ENCODE data around the gene GSTP1. TPM values are rescaled to one million over a fixed set of nuclear protein-coding genes. Genes with fewer than 3 reads are reported as not detected.
"Not testable (repeated sequence)": the region's sequence is repeated elsewhere in the genome, so short reads cannot be mapped to it uniquely, and the experiment has no call there.

Gene GSTP1
- polyA plus RNA-seq, 2 donors = 3,504 to 3,523 TPM

DNA sequence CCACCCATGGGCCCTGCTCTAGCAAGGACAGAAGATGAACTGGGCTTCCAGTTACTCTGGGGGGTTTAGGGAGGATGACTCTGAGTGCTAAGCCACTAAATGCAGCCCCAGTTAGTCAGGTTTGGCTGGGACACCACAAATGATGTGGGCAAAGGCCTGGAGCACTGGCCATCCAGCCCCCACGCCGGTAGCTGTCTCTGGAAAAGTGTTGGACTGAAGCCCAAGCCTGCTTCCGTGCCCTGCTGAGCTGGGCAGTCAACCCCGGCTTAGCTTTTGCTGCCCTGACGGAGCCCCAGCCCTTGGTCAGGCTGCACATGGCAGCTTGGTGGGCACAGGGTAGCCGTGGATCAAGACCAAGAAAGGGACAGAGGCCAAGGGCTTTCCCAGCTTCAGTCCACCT lies 5.7 kb upstream of the GSTP1 start:
- Histone ChIP-seq H3K27me3 (ENCODE audit: control insufficient read depth in 1 of 2, insufficient read depth in 2 of 2, low read length in 2 of 2) (no peaks in the 10 kb centered on the region), H3K4me1 (ENCODE audit: control insufficient read depth in 2 of 2, insufficient read depth in 2 of 2, low read length in 1 of 2) (no peaks in the 10 kb centered on the region), H3K9me3 (ENCODE audit: control insufficient read depth in 2 of 2, insufficient read depth in 1 of 2, low read depth in 1 of 2, low read length in 1 of 2) (no peaks in the 10 kb centered on the region), H3K36me3 (ENCODE audit: control insufficient read depth in 2 of 2, insufficient read depth in 2 of 2, low read length in 1 of 2) (no peaks in the 10 kb centered on the region), H3K4me3 (ENCODE audit: low read depth in 1 of 2, low read length in 2 of 2) (no peak overlapping the region), H3K27ac (ENCODE audit: low read depth in 2 of 2, low read length in 1 of 2) (no peak overlapping the region)
- 78 to 84% methylated on average over 6 of the region's 6 CpGs for WGBS, 2 donors

DNA sequence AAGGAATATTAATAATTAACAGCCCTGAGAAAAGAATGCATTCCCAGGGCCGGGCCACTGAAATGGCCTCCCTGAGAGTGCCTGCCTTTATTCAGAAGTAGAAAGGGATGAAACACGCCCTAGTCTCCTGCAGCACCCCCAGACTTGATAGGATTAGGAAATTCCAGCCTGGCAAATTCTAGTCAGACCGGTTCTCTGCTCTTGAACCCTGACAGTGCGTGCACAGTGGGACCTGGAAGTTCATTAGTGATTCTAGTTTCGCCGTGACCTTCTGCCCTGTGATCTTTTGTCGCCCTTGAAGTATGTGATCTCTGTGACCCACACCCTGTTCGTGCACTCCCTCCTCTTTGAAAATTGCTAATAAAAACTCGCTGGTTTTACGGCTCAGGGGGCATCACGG lies 2.1 kb upstream of the GSTP1 start:
- H3K4me3 ChIP-seq (ENCODE audit: low read depth in 1 of 2, low read length in 2 of 2) = no peak overlapping the region
- peaks cover 3 to 16% of the 10 kb centered on the region in 2 donors for H3K36me3 ChIP-seq (ENCODE audit: control insufficient read depth in 2 of 2, insufficient read depth in 2 of 2, low read length in 1 of 2)
- H3K27ac ChIP-seq (ENCODE audit: low read depth in 2 of 2, low read length in 1 of 2) = peak overlapping the region; percentile 64 to 72
- no peaks in the 10 kb centered on the region for H3K27me3 ChIP-seq (ENCODE audit: control insufficient read depth in 1 of 2, insufficient read depth in 2 of 2, low read length in 2 of 2)
- 34 to 37% methylated on average over 11 of the region's 11 CpGs for WGBS, 2 donors
- H3K4me1 ChIP-seq (ENCODE audit: control insufficient read depth in 2 of 2, insufficient read depth in 2 of 2, low read length in 1 of 2) = peaks cover 0 to 15% of the 10 kb centered on the region in 2 donors
- no peaks in the 10 kb centered on the region for H3K9me3 ChIP-seq (ENCODE audit: control insufficient read depth in 2 of 2, insufficient read depth in 1 of 2, low read depth in 1 of 2, low read length in 1 of 2)

DNA sequence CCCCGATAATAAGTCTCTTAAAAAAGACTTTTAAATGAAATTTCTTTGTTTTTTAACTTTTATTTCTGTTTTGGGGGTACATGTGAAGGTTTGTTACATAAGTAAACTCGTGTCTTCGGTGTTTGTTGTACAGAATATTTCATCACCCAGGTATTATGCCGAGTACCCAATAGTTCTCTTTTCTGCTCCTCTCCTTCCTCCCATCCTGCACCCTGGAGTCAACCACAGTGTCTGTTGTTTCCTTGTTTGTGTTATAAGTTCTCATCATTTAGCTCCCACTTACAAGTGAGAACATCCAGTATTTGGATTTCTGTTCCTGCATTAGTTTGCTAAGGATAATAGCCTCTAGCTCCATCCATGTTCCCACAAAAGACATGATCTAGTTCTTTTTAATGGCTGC lies 1.6 kb upstream of the GSTP1 start:
- WGBS, 2 donors = 56 to 59% methylated on average over 4 of the region's 4 CpGs
- Histone ChIP-seq H3K27ac (ENCODE audit: low read depth in 2 of 2, low read length in 1 of 2) (peak overlapping the region in 1 of 2 donors; percentile 64), H3K9me3 (ENCODE audit: control insufficient read depth in 2 of 2, insufficient read depth in 1 of 2, low read depth in 1 of 2, low read length in 1 of 2) (no peaks in the 10 kb centered on the region)

DNA sequence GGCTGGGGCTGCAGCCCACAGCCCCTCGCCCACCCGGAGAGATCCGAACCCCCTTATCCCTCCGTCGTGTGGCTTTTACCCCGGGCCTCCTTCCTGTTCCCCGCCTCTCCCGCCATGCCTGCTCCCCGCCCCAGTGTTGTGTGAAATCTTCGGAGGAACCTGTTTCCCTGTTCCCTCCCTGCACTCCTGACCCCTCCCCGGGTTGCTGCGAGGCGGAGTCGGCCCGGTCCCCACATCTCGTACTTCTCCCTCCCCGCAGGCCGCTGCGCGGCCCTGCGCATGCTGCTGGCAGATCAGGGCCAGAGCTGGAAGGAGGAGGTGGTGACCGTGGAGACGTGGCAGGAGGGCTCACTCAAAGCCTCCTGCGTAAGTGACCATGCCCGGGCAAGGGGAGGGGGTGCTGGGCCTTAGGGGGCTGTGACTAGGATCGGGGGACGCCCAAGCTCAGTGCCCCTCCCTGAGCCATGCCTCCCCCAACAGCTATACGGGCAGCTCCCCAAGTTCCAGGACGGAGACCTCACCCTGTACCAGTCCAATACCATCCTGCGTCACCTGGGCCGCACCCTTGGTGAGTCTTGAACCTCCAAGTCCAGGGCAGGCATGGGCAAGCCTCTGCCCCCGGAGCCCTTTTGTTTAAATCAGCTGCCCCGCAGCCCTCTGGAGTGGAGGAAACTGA lies 731 bp downstream of the GSTP1 start:
- Histone ChIP-seq H3K27ac (ENCODE audit: low read depth in 2 of 2, low read length in 1 of 2) (peak overlapping the region; percentile 99 to 100), H3K27me3 (ENCODE audit: control insufficient read depth in 1 of 2, insufficient read depth in 2 of 2, low read length in 2 of 2) (no peaks in the 10 kb centered on the region), H3K4me3 (ENCODE audit: low read depth in 1 of 2, low read length in 2 of 2) (peak overlapping the region; percentile 73 to 81), H3K36me3 (ENCODE audit: control insufficient read depth in 2 of 2, insufficient read depth in 2 of 2, low read length in 1 of 2) (peaks cover 3 to 22% of the 10 kb centered on the region in 2 donors), H3K4me1 (ENCODE audit: control insufficient read depth in 2 of 2, insufficient read depth in 2 of 2, low read length in 1 of 2) (peaks cover 0 to 15% of the 10 kb centered on the region in 2 donors), H3K9me3 (ENCODE audit: control insufficient read depth in 2 of 2, insufficient read depth in 1 of 2, low read depth in 1 of 2, low read length in 1 of 2) (no peaks in the 10 kb centered on the region)
- WGBS, 2 donors = 11 to 12% methylated on average over 32 to 33 of the region's 33 CpGs

More for the DNA sequence above, 1.6 kb upstream of the GSTP1 start:
- Histone ChIP-seq H3K36me3 (ENCODE audit: control insufficient read depth in 2 of 2, insufficient read depth in 2 of 2, low read length in 1 of 2) (peaks cover 3 to 16% of the 10 kb centered on the region in 2 donors), H3K4me3 (ENCODE audit: low read depth in 1 of 2, low read length in 2 of 2) (no peak overlapping the region), H3K4me1 (ENCODE audit: control insufficient read depth in 2 of 2, insufficient read depth in 2 of 2, low read length in 1 of 2) (peaks cover 0 to 15% of the 10 kb centered on the region in 2 donors), H3K27me3 (ENCODE audit: control insufficient read depth in 1 of 2, insufficient read depth in 2 of 2, low read length in 2 of 2) (no peaks in the 10 kb centered on the region)

DNA sequence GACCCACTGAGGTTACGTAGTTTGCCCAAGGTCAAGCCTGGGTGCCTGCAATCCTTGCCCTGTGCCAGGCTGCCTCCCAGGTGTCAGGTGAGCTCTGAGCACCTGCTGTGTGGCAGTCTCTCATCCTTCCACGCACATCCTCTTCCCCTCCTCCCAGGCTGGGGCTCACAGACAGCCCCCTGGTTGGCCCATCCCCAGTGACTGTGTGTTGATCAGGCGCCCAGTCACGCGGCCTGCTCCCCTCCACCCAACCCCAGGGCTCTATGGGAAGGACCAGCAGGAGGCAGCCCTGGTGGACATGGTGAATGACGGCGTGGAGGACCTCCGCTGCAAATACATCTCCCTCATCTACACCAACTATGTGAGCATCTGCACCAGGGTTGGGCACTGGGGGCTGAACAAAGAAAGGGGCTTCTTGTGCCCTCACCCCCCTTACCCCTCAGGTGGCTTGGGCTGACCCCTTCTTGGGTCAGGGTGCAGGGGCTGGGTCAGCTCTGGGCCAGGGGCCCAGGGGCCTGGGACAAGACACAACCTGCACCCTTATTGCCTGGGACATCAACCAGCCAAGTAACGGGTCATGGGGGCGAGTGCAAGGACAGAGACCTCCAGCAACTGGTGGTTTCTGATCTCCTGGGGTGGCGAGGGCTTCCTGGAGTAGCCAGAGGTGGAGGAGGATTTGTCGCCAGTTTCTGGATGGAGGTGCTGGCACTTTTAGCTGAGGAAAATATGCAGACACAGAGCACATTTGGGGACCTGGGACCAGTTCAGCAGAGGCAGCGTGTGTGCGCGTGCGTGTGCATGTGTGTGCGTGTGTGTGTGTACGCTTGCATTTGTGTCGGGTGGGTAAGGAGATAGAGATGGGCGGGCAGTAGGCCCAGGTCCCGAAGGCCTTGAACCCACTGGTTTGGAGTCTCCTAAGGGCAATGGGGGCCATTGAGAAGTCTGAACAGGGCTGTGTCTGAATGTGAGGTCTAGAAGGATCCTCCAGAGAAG lies 1.6 kb downstream of the GSTP1 start:
- Histone ChIP-seq H3K27me3 (ENCODE audit: control insufficient read depth in 1 of 2, insufficient read depth in 2 of 2, low read length in 2 of 2) (no peaks in the 10 kb centered on the region), H3K4me1 (ENCODE audit: control insufficient read depth in 2 of 2, insufficient read depth in 2 of 2, low read length in 1 of 2) (peaks cover 0 to 15% of the 10 kb centered on the region in 2 donors), H3K4me3 (ENCODE audit: low read depth in 1 of 2, low read length in 2 of 2) (peak overlapping the region; percentile 73 to 81), H3K36me3 (ENCODE audit: control insufficient read depth in 2 of 2, insufficient read depth in 2 of 2, low read length in 1 of 2) (peaks cover 3 to 22% of the 10 kb centered on the region in 2 donors), H3K9me3 (ENCODE audit: control insufficient read depth in 2 of 2, insufficient read depth in 1 of 2, low read depth in 1 of 2, low read length in 1 of 2) (no peaks in the 10 kb centered on the region), H3K27ac (ENCODE audit: low read depth in 2 of 2, low read length in 1 of 2) (peak overlapping the region; percentile 99 to 100)
- 73 to 76% methylated on average over 21 of the region's 21 CpGs for WGBS, 2 donors

DNA sequence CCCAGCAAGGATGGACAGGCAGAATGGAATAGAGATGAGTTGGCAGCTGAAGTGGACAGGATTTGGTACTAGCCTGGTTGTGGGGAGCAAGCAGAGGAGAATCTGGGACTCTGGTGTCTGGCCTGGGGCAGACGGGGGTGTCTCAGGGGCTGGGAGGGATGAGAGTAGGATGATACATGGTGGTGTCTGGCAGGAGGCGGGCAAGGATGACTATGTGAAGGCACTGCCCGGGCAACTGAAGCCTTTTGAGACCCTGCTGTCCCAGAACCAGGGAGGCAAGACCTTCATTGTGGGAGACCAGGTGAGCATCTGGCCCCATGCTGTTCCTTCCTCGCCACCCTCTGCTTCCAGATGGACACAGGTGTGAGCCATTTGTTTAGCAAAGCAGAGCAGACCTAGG lies 2.3 kb downstream of the GSTP1 start:
- Histone ChIP-seq H3K36me3 (ENCODE audit: control insufficient read depth in 2 of 2, insufficient read depth in 2 of 2, low read length in 1 of 2) (peaks cover 3 to 22% of the 10 kb centered on the region in 2 donors), H3K27ac (ENCODE audit: low read depth in 2 of 2, low read length in 1 of 2) (peak overlapping the region; percentile 99 to 100), H3K4me1 (ENCODE audit: control insufficient read depth in 2 of 2, insufficient read depth in 2 of 2, low read length in 1 of 2) (peaks cover 0 to 15% of the 10 kb centered on the region in 2 donors), H3K9me3 (ENCODE audit: control insufficient read depth in 2 of 2, insufficient read depth in 1 of 2, low read depth in 1 of 2, low read length in 1 of 2) (no peaks in the 10 kb centered on the region), H3K27me3 (ENCODE audit: control insufficient read depth in 1 of 2, insufficient read depth in 2 of 2, low read length in 2 of 2) (no peaks in the 10 kb centered on the region), H3K4me3 (ENCODE audit: low read depth in 1 of 2, low read length in 2 of 2) (peak overlapping the region in 1 of 2 donors; percentile 73)
- 88 to 96% methylated on average over 4 of the region's 4 CpGs for WGBS, 2 donors

DNA sequence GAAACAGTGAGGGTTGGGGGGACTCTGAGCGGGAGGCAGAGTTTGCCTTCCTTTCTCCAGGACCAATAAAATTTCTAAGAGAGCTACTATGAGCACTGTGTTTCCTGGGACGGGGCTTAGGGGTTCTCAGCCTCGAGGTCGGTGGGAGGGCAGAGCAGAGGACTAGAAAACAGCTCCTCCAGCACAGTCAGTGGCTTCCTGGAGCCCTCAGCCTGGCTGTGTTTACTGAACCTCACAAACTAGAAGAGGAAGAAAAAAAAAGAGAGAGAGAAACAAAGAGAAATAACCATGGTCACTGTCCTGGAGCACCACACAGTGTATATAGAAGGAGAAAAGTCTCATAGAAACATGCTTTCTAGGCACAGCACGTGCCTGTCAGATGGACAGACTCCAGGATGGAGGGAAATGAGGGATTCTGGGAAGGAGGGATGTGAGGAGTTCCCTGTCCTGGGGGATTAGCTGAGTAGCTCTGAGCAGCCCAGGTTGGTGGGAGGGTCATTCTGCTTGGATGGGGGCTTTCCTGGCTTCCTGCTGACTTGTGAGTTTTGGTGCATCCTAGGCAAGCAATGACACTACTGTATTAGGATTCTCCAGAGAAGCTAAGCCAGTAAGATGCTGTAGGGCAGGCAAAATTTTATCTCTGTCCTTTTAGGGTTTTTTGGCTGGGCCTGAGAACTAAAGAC lies 3.1 kb downstream of the GSTP1 start:
- Histone ChIP-seq H3K4me3 (ENCODE audit: low read depth in 1 of 2, low read length in 2 of 2) (no peak overlapping the region), H3K27me3 (ENCODE audit: control insufficient read depth in 1 of 2, insufficient read depth in 2 of 2, low read length in 2 of 2) (no peaks in the 10 kb centered on the region), H3K4me1 (ENCODE audit: control insufficient read depth in 2 of 2, insufficient read depth in 2 of 2, low read length in 1 of 2) (peaks cover 0 to 15% of the 10 kb centered on the region in 2 donors), H3K36me3 (ENCODE audit: control insufficient read depth in 2 of 2, insufficient read depth in 2 of 2, low read length in 1 of 2) (peaks cover 3 to 22% of the 10 kb centered on the region in 2 donors), H3K9me3 (ENCODE audit: control insufficient read depth in 2 of 2, insufficient read depth in 1 of 2, low read depth in 1 of 2, low read length in 1 of 2) (no peaks in the 10 kb centered on the region), H3K27ac (ENCODE audit: low read depth in 2 of 2, low read length in 1 of 2) (peak overlapping the region; percentile 99 to 100)
- 81 to 82% methylated on average over 5 of the region's 5 CpGs for WGBS, 2 donors

DNA sequence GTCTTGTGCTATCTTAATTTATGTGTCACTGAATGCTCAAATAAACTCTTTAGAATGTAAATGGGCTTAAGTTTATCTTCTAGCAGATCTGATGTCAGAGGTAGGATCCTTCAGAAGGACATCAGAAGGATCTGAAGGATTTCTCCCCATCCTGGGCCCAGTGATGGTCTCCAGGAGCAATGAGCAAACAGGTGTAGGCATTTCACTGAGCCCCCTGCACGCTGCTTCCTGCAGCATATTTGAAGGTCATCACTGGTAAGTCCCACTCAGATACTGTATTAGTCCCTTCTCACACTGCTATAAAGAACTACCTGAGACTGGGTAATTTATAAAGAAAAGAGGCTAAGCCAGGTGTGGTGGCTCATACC lies 4.5 kb downstream of the GSTP1 start:
- Histone ChIP-seq H3K36me3 (ENCODE audit: control insufficient read depth in 2 of 2, insufficient read depth in 2 of 2, low read length in 1 of 2) (peaks cover 3 to 22% of the 10 kb centered on the region in 2 donors), H3K27ac (ENCODE audit: low read depth in 2 of 2, low read length in 1 of 2) (no peak overlapping the region), H3K4me1 (ENCODE audit: control insufficient read depth in 2 of 2, insufficient read depth in 2 of 2, low read length in 1 of 2) (peaks cover 0 to 18% of the 10 kb centered on the region in 2 donors), H3K9me3 (ENCODE audit: control insufficient read depth in 2 of 2, insufficient read depth in 1 of 2, low read depth in 1 of 2, low read length in 1 of 2) (no peaks in the 10 kb centered on the region), H3K4me3 (ENCODE audit: low read depth in 1 of 2, low read length in 2 of 2) (no peak overlapping the region), H3K27me3 (ENCODE audit: control insufficient read depth in 1 of 2, insufficient read depth in 2 of 2, low read length in 2 of 2) (no peaks in the 10 kb centered on the region)
- 82 to 96% methylated on average over 1 of the region's 1 CpG for WGBS, 2 donors

DNA sequence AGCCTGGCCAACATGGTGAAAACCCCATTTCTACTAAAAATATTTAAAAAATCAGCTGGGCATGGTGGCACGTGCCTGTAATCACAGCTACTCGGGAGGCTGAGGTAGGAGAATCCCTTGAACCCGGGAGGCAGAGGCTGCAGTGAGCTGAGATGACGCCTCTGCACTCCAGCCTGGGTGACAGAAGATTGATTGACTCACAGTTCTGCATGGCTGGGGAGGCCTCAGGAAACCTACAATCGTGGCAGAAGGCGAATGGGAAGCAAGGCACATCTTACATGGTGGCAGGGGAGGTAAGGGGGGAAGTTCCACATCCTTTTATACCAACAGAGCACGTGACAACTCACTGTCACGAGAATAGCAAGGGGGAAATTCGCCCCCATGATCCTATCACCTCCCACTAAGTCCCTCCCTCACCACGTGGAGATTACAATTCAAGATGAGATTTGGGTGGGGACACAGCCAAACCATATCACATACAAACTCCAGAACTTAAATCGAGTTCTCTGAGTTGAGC lies 5.3 kb downstream of the GSTP1 start:
- Histone ChIP-seq H3K36me3 (ENCODE audit: control insufficient read depth in 2 of 2, insufficient read depth in 2 of 2, low read length in 1 of 2) (peaks cover 3 to 22% of the 10 kb centered on the region in 2 donors), H3K27ac (ENCODE audit: low read depth in 2 of 2, low read length in 1 of 2) (peak overlapping the region in 1 of 2 donors; percentile 15), H3K4me1 (ENCODE audit: control insufficient read depth in 2 of 2, insufficient read depth in 2 of 2, low read length in 1 of 2) (peaks cover 0 to 24% of the 10 kb centered on the region in 2 donors)
- H3K27me3 ChIP-seq (ENCODE audit: control insufficient read depth in 1 of 2, insufficient read depth in 2 of 2, low read length in 2 of 2); H3K9me3 ChIP-seq (ENCODE audit: control insufficient read depth in 2 of 2, insufficient read depth in 1 of 2, low read depth in 1 of 2, low read length in 1 of 2); H3K4me3 ChIP-seq (ENCODE audit: low read depth in 1 of 2, low read length in 2 of 2): not testable (repeated sequence)
- WGBS, 2 donors = 75 to 77% methylated on average over 11 of the region's 11 CpGs
